Ishikawa (cell line): ENCODE measurements around the gene HECTD4.
A peak's percentile ranks its signal among the peaks of the same experiment; 100 is the strongest.

Source experiments
- CREB1 ChIP-seq: IDR thresholded peaks from 2 replicates; pipeline ENCODE4 v1.6.1; 2012; ENCODE audit warnings: low read depth
- EGR1 ChIP-seq: IDR thresholded peaks from 2 replicates; pipeline ENCODE4 v1.6.1; 2012
- EP300 ChIP-seq: IDR thresholded peaks from 2 replicates; pipeline ENCODE4 v1.6.1; 2012; ENCODE audit warnings: borderline replicate concordance
- NFIC ChIP-seq: IDR thresholded peaks from 2 replicates; pipeline ENCODE4 v1.6.1; 2012
- RAD21 ChIP-seq: IDR thresholded peaks from 2 replicates; pipeline ENCODE4 v1.6.1; 2012; ENCODE audit warnings: low read depth
- TAF1 ChIP-seq: IDR thresholded peaks from 2 replicates; pipeline ENCODE4 v1.6.1; 2012; ENCODE audit warnings: low read depth, mild to moderate bottlenecking
- TEAD4 ChIP-seq: IDR thresholded peaks from 2 replicates; pipeline ENCODE4 v1.6.1; 2012
- YY1 ChIP-seq: IDR thresholded peaks from 2 replicates; pipeline ENCODE4 v1.6.1; 2012; ENCODE audit warnings: low read depth
- ZBTB7A ChIP-seq: IDR thresholded peaks from 2 replicates; pipeline ENCODE4 v1.6.1; 2012; ENCODE audit warnings: low read depth
- TF ChIP-seq, protein P1 (sequence below): IDR thresholded peaks from 2 replicates; pipeline ENCODE4 v1.6.1; 2012; ENCODE audit warnings: low read depth, mild to moderate bottlenecking
- TF ChIP-seq, protein P2 (sequence below): IDR thresholded peaks from 2 replicates; pipeline ENCODE4 v1.6.1; 2012

DNA sequence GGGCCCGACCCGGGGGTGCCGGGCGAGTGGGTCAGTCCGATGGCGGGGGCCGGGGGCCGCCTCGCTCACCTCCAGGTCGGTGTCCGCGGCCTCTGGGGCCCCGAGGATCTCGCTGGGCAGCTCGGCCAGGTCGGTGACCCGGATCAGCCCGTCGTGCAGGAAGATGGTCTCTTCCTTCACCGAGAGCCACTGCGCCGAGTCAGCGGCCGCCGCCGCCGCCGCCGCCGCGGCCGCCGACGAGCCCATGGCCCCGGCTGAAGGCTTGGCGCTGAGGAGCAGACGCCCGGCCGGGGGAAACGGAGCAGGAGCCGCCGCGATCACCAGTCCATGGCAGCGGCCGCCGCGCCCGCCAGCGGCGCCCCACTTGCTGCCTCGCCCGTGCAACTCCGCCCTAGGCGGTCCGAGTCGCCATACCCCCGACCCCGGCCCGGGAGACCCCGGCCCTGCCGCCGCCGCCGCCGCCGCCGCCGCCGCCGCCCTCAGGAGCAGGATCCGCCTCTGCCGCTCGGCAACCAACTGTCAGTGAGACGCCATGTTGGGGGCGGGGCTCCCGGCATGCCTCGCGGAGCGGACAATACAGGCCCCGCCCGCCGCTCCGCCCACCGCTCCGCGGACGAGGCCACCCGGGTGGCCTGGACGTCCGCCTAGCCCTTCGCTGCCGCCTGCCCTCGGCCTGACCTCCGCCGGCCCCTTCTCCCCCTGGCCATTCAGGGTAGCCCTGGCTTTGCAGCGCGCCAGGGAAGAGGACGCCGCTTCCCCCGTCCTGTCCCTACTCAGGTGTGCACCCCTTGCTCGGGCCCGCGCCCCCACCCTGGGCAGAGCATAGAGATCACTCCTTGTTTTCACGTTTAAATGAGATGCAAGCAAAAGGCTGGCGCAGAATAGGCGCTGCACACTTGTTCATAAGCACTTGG lies at the start of gene HECTD4:
- TF ChIP-seq RAD21 (no peak), EP300 (no peak), TAF1 (peak; percentile 93), CREB1 (no peak), EGR1 (no peak), NFIC (peak; percentile 34; the same call in 1 of the 2 replicates), YY1 (peak; percentile 93), ZBTB7A (peak; percentile 75), TEAD4 (peak; percentile 6; the same call in 1 of the 2 replicates)
- TF ChIP-seq, protein P1, sequence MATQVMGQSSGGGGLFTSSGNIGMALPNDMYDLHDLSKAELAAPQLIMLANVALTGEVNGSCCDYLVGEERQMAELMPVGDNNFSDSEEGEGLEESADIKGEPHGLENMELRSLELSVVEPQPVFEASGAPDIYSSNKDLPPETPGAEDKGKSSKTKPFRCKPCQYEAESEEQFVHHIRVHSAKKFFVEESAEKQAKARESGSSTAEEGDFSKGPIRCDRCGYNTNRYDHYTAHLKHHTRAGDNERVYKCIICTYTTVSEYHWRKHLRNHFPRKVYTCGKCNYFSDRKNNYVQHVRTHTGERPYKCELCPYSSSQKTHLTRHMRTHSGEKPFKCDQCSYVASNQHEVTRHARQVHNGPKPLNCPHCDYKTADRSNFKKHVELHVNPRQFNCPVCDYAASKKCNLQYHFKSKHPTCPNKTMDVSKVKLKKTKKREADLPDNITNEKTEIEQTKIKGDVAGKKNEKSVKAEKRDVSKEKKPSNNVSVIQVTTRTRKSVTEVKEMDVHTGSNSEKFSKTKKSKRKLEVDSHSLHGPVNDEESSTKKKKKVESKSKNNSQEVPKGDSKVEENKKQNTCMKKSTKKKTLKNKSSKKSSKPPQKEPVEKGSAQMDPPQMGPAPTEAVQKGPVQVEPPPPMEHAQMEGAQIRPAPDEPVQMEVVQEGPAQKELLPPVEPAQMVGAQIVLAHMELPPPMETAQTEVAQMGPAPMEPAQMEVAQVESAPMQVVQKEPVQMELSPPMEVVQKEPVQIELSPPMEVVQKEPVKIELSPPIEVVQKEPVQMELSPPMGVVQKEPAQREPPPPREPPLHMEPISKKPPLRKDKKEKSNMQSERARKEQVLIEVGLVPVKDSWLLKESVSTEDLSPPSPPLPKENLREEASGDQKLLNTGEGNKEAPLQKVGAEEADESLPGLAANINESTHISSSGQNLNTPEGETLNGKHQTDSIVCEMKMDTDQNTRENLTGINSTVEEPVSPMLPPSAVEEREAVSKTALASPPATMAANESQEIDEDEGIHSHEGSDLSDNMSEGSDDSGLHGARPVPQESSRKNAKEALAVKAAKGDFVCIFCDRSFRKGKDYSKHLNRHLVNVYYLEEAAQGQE = no peak
- TF ChIP-seq, protein P2, sequence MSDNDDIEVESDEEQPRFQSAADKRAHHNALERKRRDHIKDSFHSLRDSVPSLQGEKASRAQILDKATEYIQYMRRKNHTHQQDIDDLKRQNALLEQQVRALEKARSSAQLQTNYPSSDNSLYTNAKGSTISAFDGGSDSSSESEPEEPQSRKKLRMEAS = peak; percentile 25
